Esophagus squamous epithelium (tissue), 5 donors: Measurements from ENCODE around the gene ZNF723. TPM values are rescaled to one million over a fixed set of nuclear protein-coding genes. Genes with fewer than 3 reads are reported as not detected.
"Not testable (repeated sequence)": the region's sequence is repeated elsewhere in the genome, so short reads cannot be mapped to it uniquely, and the experiment has no call there.

Experiments
- DNase-seq: peaks from one replicate; lab custom pipeline; 2025; lab: John Stamatoyannopoulos, UW
- H3K27ac ChIP-seq, 4 donors: fragments of 200-600 bp; sonication (generic); one replicate each; pipeline ENCODE4 v1.5.1; 2016 to 2019; ENCODE audit warnings: mild to moderate bottlenecking in 1 of 4
- H3K27me3 ChIP-seq, 4 donors: fragments of 200-600 bp; sonication (generic); 1 replicate in 3 of 4; 2 replicates in 1 of 4; pipeline versions ENCODE4 v1.5.1 to v1.6.0; 2017 to 2021; ENCODE audit warnings: antibody characterized with exemption in 1 of 4
- H3K36me3 ChIP-seq, 3 donors: fragments of 200-600 bp; sonication (generic); one replicate each; pipeline ENCODE4 v1.5.1; 2016 to 2019
- H3K4me1 ChIP-seq, 3 donors: fragments of 200-600 bp; sonication (generic); one replicate each; pipeline ENCODE4 v1.5.1; 2017 to 2019
- H3K4me3 ChIP-seq, 4 donors: fragments of 200-600 bp; sonication (generic); 1 replicate in 3 of 4; 2 replicates in 1 of 4; pipeline ENCODE4 v1.5.1; 2016 to 2019; ENCODE audit warnings: mild to moderate bottlenecking in 2 of 4, moderate library complexity in 1 of 4
- H3K9me3 ChIP-seq, 3 donors: fragments of 200-600 bp; sonication (generic); one replicate each; pipeline ENCODE4 v1.5.1; 2016 to 2019
- CTCF ChIP-seq, 6 experiments: fragments of 450-650 bp in 4 of 6; fragments of 200-600 bp in 2 of 6; sonication (generic) in 2 of 6; IDR thresholded peaks; one replicate each; pipeline ENCODE4 v1.5.1; 2016 to 2019; ENCODE audit warnings: antibody characterized with exemption in 6 of 6, mild to moderate bottlenecking in 4 of 6, moderate library complexity in 4 of 6
- POLR2A ChIP-seq, 4 donors: fragments of 450-650 bp; IDR thresholded peaks; one replicate each; pipeline ENCODE4 v1.6.1; 2017; ENCODE audit warnings: antibody characterized with exemption in 4 of 4, mild to moderate bottlenecking in 4 of 4, moderate library complexity in 3 of 4
- WGBS, 2 donors: methylation state at CpG; one replicate each; pipeline ENCODE4 v1.1.5; 2018; 5-methylcytosine and 5-hydroxymethylcytosine counted together
- intact Hi-C: fragments of 100-400 bp; cut with DNase I; formaldehyde crosslinking; loops from one replicate; pipeline ENCODE4 v1.15.0; 2022
- total RNA-seq, 4 donors: library from RNA; depleted of rRNA; stranded (reverse); fragments of >200 nt; gene quantifications; one replicate each; pipeline ENCODE4 v1.1.0, GENCODE V29; 2016
- donor health status: DM: yes; HTN: yes; CAD: no.

ZNF723 gene
- not detected for total RNA-seq

- WGBS, 2 donors, result 13 to 33% methylated on average over 3 to 17 of the region's 31 CpGs
- Histone ChIP-seq H3K36me3 (no peaks in the 10 kb centered on the region), H3K4me1 (no peaks in the 10 kb centered on the region), H3K27ac (no peak within 1 kb of the TSS), H3K9me3 (peaks cover 0 to 80% (median 30%) of the 10 kb centered on the region in 3 donors), H3K4me3 (no peak within 1 kb of the TSS), H3K27me3 (no peaks in the 10 kb centered on the region)
- TF ChIP-seq POLR2A (IDR thresholded peaks at IDR 0.05) (no peak), CTCF (IDR thresholded peaks at IDR 0.05) (no peak)
- intact Hi-C loops, result no loop called here
- no peak for DNase-seq
These were observed at the start of gene ZNF723 for GRCh38 chr19:22832031-22832762. Gene ZNF723 (plus strand): TSS chr19:22832291. CDS start chr19:22832380, 89 bp downstream.

GRCh38 chr19:22783651-22784410 lies 48.3 kb upstream of the ZNF723 start, which contains the start of gene ZNF99:
Gene ZNF99 (minus strand): TSS chr19:22784151. CDS start chr19:22784016, 135 bp downstream.
- Histone ChIP-seq H3K4me3 (peak within 1 kb of the TSS; percentile 10 to 47 (median 28)), H3K27ac (no peak within 1 kb of the TSS), H3K4me1 (no peaks in the 10 kb centered on the region), H3K36me3 (no peaks in the 10 kb centered on the region), H3K27me3 (no peaks in the 10 kb centered on the region), H3K9me3 (peaks cover 0 to 44% (median 2%) of the 10 kb centered on the region in 3 donors)
- intact Hi-C loops, result no loop called here
- WGBS, 2 donors, result 11 to 16% methylated on average over 14 to 19 of the region's 36 CpGs
- TF ChIP-seq CTCF (IDR thresholded peaks at IDR 0.05), result no peak
- DNase-seq, result no peak

GRCh38 chr19:22792863-22793262 lies 39.2 kb upstream of the ZNF723 start:
- not testable (repeated sequence) for DNase-seq
- peaks cover 0 to 60% (median 15%) of the 10 kb centered on the region in 3 donors for H3K9me3 ChIP-seq
- WGBS, 2 donors, result 86 to 92% methylated on average over 4 of the region's 4 CpGs

DNA sequence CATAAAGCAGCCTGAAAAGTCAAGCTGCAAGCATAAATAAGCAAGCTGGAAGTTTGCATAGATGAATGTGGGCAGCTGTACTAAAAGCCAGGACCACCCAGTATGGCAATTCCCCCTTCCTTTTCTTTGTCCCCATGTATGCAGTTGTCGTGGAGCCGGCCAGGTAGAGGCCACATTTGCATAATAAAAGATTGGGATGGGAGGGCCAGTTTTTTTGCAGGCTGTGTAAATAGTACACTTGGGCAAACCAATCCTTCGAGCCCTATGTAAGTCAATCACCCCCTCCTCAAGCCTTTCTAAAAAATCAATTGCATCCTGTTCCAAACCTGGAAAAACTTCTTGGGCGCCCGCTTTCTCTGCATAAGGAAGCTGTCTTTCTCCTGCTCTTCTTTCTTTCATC lies 35.1 kb upstream of the ZNF723 start:
- DNase-seq, result no peak
- Histone ChIP-seq H3K4me3 (no peak overlapping the region), H3K4me1 (no peaks in the 10 kb centered on the region), H3K9me3 (peaks cover 0 to 75% (median 25%) of the 10 kb centered on the region in 3 donors), H3K27ac (no peak overlapping the region), H3K27me3 (no peaks in the 10 kb centered on the region), H3K36me3 (no peaks in the 10 kb centered on the region)
- WGBS, 2 donors, result 38 to 56% methylated on average over 5 of the region's 5 CpGs
- no peak for TF ChIP-seq POLR2A (IDR thresholded peaks at IDR 0.05)
- TF ChIP-seq CTCF (IDR thresholded peaks at IDR 0.05), result no peak
- intact Hi-C loops, result no loop called here

More at GRCh38 chr19:22792863-22793262, 39.2 kb upstream of the ZNF723 start:
- H3K27me3 ChIP-seq, H3K36me3 ChIP-seq, H3K4me3 ChIP-seq, H3K4me1 ChIP-seq, intact Hi-C loops, H3K27ac ChIP-seq: not testable (repeated sequence)

DNA sequence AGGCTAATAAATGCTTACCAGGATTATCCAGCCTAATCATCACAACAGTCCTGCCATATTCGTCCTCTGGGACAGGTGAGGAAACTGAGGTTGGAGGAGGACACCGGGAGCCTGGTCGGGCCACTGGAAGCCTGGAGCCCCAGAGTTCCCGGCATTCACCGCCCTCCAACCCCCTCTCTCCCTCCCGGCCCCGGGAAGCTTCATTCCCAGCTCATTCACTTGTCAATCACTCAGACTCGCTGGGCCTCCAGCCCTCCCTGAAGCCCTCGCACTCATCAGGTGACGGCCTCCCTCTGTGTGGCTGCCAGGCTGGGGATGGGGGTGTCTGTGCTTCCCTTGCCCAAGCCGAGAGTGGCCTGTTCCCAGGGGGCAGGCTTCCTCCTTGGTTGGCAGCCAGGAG lies 25.7 kb upstream of the ZNF723 start:
- intact Hi-C loops, result no loop called here
- H3K9me3 ChIP-seq, result peaks cover 0 to 53% (median 0%) of the 10 kb centered on the region in 3 donors
- H3K4me3 ChIP-seq, result no peak overlapping the region
- no peak for DNase-seq
- H3K27ac ChIP-seq, result no peak overlapping the region
- TF ChIP-seq CTCF (IDR thresholded peaks at IDR 0.05), result no peak
- H3K4me1 ChIP-seq, result no peaks in the 10 kb centered on the region
- WGBS, 2 donors, result 22 to 32% methylated on average over 4 to 9 of the region's 11 CpGs
- H3K27me3 ChIP-seq, result peaks cover 0 to 18% (median 0%) of the 10 kb centered on the region in 4 donors
- no peaks in the 10 kb centered on the region for H3K36me3 ChIP-seq
